ENCODE measurements around the gene MAML1. TPM values are rescaled to one million over a fixed set of nuclear protein-coding genes. Genes with fewer than 3 reads are reported as not detected.
A peak's percentile ranks its signal among the peaks of the same experiment; 100 is the strongest.

The MAML1 gene
- total RNA-seq, 3 donors from 2014 or later (not counting 1 experiment from before 2014, with no cell fraction given): 28.8 to 45.4 (median 37.6) TPM

GRCh38 chr5:179727106-179727505, 5.5 kb upstream of the MAML1 start:
- Mint-ChIP-seq H3K36me3 (peaks cover 54% of the 10 kb centered on the region), H3K4me3 (no peak overlapping the region), H3K4me1 (peaks cover 6 to 20% of the 10 kb centered on the region in 2 donors), H3K27me3 (ENCODE audit: low read depth in 2 of 2) (no peaks in the 10 kb centered on the region), H3K27ac (peak overlapping the region; percentile 7 to 80), H3K9me3 (no peaks in the 10 kb centered on the region)
- Histone ChIP-seq H3K27me3 (ENCODE audit: control insufficient read depth, insufficient read depth, low read length) (no peaks in the 10 kb centered on the region), H3K36me3 (ENCODE audit: control insufficient read depth, insufficient read depth, low read length) (peaks cover 76% of the 10 kb centered on the region), H3K9me3 (ENCODE audit: control insufficient read depth, insufficient read depth, low read length) (no peaks in the 10 kb centered on the region), H3K4me1 (ENCODE audit: control insufficient read depth, insufficient read depth, low read length) (peaks cover 5% of the 10 kb centered on the region), H3K27ac (ENCODE audit: low read length) (no peak overlapping the region), H3K4me3 (ENCODE audit: low read length) (no peak overlapping the region)
- intact Hi-C loops (cut with micrococcal nuclease): no loop called here
- ATAC-seq (no peak), DNase-seq (no peak)
- WGBS (ENCODE audit: insufficient coverage): 88% methylated on average over 6 of the region's 6 CpGs
- TF ChIP-seq CTCF (IDR thresholded peaks at IDR 0.05): no peak

DNA sequence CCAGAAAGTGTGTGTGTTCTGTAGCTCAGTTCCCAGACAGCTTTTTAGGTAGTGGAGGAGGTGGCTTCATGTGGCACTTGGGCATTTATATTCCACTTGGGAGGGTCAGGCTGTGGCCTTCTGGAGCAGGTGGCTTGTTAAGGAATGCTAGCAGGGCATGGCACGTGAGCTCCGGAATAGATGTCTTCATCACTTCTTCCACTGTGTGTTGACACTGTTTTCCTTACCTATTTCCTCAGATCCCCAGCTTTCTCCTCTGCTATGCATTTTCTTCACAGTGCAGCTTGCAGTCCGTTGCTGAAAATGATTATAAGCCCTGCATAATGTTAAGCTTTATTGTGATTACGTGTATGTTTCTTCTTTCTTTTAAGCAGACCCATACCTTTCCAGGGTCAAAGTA, 3.3 kb upstream of the MAML1 start:
- Mint-ChIP-seq H3K36me3 (peaks cover 32% of the 10 kb centered on the region), H3K27ac (peak overlapping the region; percentile 11 to 50), H3K4me1 (peaks cover 17 to 26% of the 10 kb centered on the region in 2 donors), H3K27me3 (ENCODE audit: low read depth in 2 of 2) (no peaks in the 10 kb centered on the region), H3K4me3 (no peak overlapping the region), H3K9me3 (no peaks in the 10 kb centered on the region)
- ATAC-seq (no peak), DNase-seq (no peak)
- WGBS (ENCODE audit: insufficient coverage): 97% methylated on average over 2 of the region's 4 CpGs
- TF ChIP-seq CTCF (IDR thresholded peaks at IDR 0.05): no peak
- Histone ChIP-seq H3K4me1 (ENCODE audit: control insufficient read depth, insufficient read depth, low read length) (peaks cover 13% of the 10 kb centered on the region), H3K27ac (ENCODE audit: low read length) (no peak overlapping the region), H3K4me3 (ENCODE audit: low read length) (no peak overlapping the region), H3K36me3 (ENCODE audit: control insufficient read depth, insufficient read depth, low read length) (peaks cover 54% of the 10 kb centered on the region), H3K27me3 (ENCODE audit: control insufficient read depth, insufficient read depth, low read length) (no peaks in the 10 kb centered on the region), H3K9me3 (ENCODE audit: control insufficient read depth, insufficient read depth, low read length) (no peaks in the 10 kb centered on the region)
- intact Hi-C loops (cut with micrococcal nuclease): no loop called here

DNA sequence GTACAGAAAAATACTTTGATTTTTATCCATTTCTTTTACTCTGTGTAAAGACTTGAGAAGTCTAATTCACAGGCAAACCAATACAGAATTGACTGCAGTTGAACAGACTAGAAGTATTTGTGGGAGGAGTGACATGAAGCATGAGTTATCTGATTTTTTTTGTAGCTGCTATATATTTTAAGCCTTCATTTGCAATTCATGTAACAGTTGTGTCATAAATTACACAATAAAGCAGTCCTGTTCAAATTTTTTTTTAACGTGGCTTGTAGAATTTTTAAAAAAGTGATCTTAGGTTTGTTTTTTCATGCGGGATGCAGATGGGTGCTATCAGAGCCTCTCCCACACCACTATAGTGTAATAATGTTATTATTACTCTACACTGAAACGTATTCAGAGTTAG, 2.9 kb upstream of the MAML1 start:
- peaks cover 22 to 30% of the 10 kb centered on the region in 2 donors for H3K4me1 Mint-ChIP-seq
- peak overlapping the region; percentile 11 to 50 for H3K27ac Mint-ChIP-seq
- TF ChIP-seq CTCF (IDR thresholded peaks at IDR 0.05): no peak
- no peak overlapping the region for H3K4me3 Mint-ChIP-seq
- H3K36me3 ChIP-seq (ENCODE audit: control insufficient read depth, insufficient read depth, low read length): peaks cover 50% of the 10 kb centered on the region
- no peak for ATAC-seq
- no peaks in the 10 kb centered on the region for H3K27me3 ChIP-seq (ENCODE audit: control insufficient read depth, insufficient read depth, low read length)
- no CpG with 5 or more reads among the region's 3 CpGs for WGBS (ENCODE audit: insufficient coverage)
- no peak overlapping the region for H3K4me3 ChIP-seq (ENCODE audit: low read length)
- no peak for DNase-seq
- peaks cover 28% of the 10 kb centered on the region for H3K36me3 Mint-ChIP-seq
- H3K9me3 ChIP-seq (ENCODE audit: control insufficient read depth, insufficient read depth, low read length): no peaks in the 10 kb centered on the region
- intact Hi-C loops (cut with micrococcal nuclease): loop anchor here (10.0 kb wide), 2 partner anchors 105 to 175 kb away; partner anchors contain the start of genes HNRNPH1 and RUFY1
- no peaks in the 10 kb centered on the region for H3K9me3 Mint-ChIP-seq
- no peaks in the 10 kb centered on the region for H3K27me3 Mint-ChIP-seq (ENCODE audit: low read depth in 2 of 2)
- no peak overlapping the region for H3K27ac ChIP-seq (ENCODE audit: low read length)
- peaks cover 17% of the 10 kb centered on the region for H3K4me1 ChIP-seq (ENCODE audit: control insufficient read depth, insufficient read depth, low read length)

DNA sequence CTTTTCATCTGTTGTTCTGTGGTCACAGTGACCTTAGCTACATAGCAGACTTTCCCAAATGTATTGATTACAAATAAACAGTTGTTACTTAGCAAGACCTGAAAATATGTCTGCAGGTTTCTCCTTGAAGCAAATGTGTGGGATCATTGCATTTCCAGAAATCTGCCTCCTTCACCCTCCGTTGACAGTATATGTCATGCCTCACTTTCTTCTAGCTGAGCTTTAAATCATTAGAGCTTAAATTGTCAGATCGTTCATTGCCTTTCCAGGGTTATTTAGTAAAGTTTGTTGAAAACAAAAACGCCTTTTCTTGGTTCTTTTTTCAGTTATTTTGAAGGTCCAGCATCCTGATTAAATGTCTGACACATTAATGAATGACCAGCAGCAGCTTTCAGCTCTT, 2.3 kb upstream of the MAML1 start:
- no peak for DNase-seq

More for the DNA sequence above, 2.3 kb upstream of the MAML1 start:
- Histone ChIP-seq H3K27ac (ENCODE audit: low read length) (no peak overlapping the region), H3K36me3 (ENCODE audit: control insufficient read depth, insufficient read depth, low read length) (peaks cover 44% of the 10 kb centered on the region), H3K4me3 (ENCODE audit: low read length) (no peak overlapping the region), H3K9me3 (ENCODE audit: control insufficient read depth, insufficient read depth, low read length) (no peaks in the 10 kb centered on the region), H3K4me1 (ENCODE audit: control insufficient read depth, insufficient read depth, low read length) (peaks cover 23% of the 10 kb centered on the region), H3K27me3 (ENCODE audit: control insufficient read depth, insufficient read depth, low read length) (no peaks in the 10 kb centered on the region)
- WGBS (ENCODE audit: insufficient coverage): 96% methylated on average over 3 of the region's 3 CpGs
- Mint-ChIP-seq H3K36me3 (peaks cover 27% of the 10 kb centered on the region), H3K9me3 (no peaks in the 10 kb centered on the region), H3K27me3 (ENCODE audit: low read depth in 2 of 2) (no peaks in the 10 kb centered on the region), H3K27ac (peak overlapping the region in 1 of 2 donors; percentile 53), H3K4me1 (peaks cover 23 to 32% of the 10 kb centered on the region in 2 donors), H3K4me3 (no peak overlapping the region)
- ATAC-seq: no peak
- intact Hi-C loops (cut with micrococcal nuclease): loop anchor here (10.0 kb wide), 2 partner anchors 106 to 176 kb away; partner anchors contain the start of genes HNRNPH1 and RUFY1
- TF ChIP-seq CTCF (IDR thresholded peaks at IDR 0.05): no peak
